ENCODE data around the gene ANKRD6. TPM values are rescaled to one million over a fixed set of nuclear protein-coding genes. Genes with fewer than 3 reads are reported as not detected.

The ANKRD6 gene
- total and polyA plus RNA-seq, 2 donors (not counting 3 experiments of a cell fraction or from before 2014, with no cell fraction given) = 3.4 to 9.6 TPM

GRCh38 chr6:89564752-89565427, 131.9 kb downstream of the ANKRD6 start:
- Histone ChIP-seq H3K36me3 (ENCODE audit: control insufficient read depth in 2 of 2, extremely low read depth in 1 of 2, insufficient read depth in 2 of 2, low read length in 2 of 2) (no peaks in the 10 kb centered on the region), H3K79me2 (ENCODE audit: control insufficient read depth, insufficient read depth, low read length) (no peaks in the 10 kb centered on the region), H3K27ac (ENCODE audit: insufficient read depth, low read depth, low read length) (no peak overlapping the region), H3K9ac (replicated peaks; ENCODE audit: extremely low read depth, insufficient read depth, low read length) (no peak overlapping the region), H3K4me2 (ENCODE audit: insufficient read depth, low read length) (no peak overlapping the region), H3K9me1 (replicated peaks; ENCODE audit: control insufficient read depth, extremely low read depth, insufficient read depth, low read length) (no peaks in the 10 kb centered on the region), H2AFZ (ENCODE audit: low read depth, low read length) (no peak overlapping the region), H3K4me1 (ENCODE audit: control insufficient read depth, extremely low read depth, insufficient read depth, low read length) (no peaks in the 10 kb centered on the region), H3K9me3 (replicated peaks; ENCODE audit: control insufficient read depth, insufficient read depth, low read length) (no peaks in the 10 kb centered on the region), H3K27me3 (ENCODE audit: control insufficient read depth in 2 of 2, insufficient read depth in 2 of 2, low read length in 2 of 2) (peaks cover 0 to 1% of the 10 kb centered on the region in 2 experiments), H3K4me3 (replicated peaks in 1 of 3; ENCODE audit: insufficient read depth in 1 of 3, low read depth in 1 of 3, low read length in 3 of 3) (no peak overlapping the region), H4K20me1 (replicated peaks; ENCODE audit: control insufficient read depth, extremely low read depth, insufficient read depth, low read length) (no peaks in the 10 kb centered on the region)
- no peak for TF ChIP-seq MYC (IDR thresholded peaks at IDR 0.05; ENCODE audit: low read depth, low read length)
- TF ChIP-seq MAX (IDR thresholded peaks at IDR 0.05; ENCODE audit: insufficient read depth, insufficient read length) = no peak
- no peak for TF ChIP-seq POLR2AphosphoS5 (IDR thresholded peaks at IDR 0.05; ENCODE audit: insufficient read depth, low read depth, low read length)
- TF ChIP-seq FOS (IDR thresholded peaks at IDR 0.05; ENCODE audit: borderline replicate concordance, insufficient read depth, low read length) = no peak
- no peak for TF ChIP-seq JUN (IDR thresholded peaks at IDR 0.05; ENCODE audit: borderline replicate concordance, insufficient read depth, insufficient read length, low read depth)
- TF ChIP-seq GATA2 (IDR thresholded peaks at IDR 0.05; ENCODE audit: insufficient read depth, insufficient read length, low read depth, low read length) = no peak
- TF ChIP-seq, protein P1, sequence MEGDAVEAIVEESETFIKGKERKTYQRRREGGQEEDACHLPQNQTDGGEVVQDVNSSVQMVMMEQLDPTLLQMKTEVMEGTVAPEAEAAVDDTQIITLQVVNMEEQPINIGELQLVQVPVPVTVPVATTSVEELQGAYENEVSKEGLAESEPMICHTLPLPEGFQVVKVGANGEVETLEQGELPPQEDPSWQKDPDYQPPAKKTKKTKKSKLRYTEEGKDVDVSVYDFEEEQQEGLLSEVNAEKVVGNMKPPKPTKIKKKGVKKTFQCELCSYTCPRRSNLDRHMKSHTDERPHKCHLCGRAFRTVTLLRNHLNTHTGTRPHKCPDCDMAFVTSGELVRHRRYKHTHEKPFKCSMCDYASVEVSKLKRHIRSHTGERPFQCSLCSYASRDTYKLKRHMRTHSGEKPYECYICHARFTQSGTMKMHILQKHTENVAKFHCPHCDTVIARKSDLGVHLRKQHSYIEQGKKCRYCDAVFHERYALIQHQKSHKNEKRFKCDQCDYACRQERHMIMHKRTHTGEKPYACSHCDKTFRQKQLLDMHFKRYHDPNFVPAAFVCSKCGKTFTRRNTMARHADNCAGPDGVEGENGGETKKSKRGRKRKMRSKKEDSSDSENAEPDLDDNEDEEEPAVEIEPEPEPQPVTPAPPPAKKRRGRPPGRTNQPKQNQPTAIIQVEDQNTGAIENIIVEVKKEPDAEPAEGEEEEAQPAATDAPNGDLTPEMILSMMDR (IDR thresholded peaks at IDR 0.05; ENCODE audit: extremely low read depth in 1 of 2, insufficient read depth in 1 of 2, low read depth in 1 of 2, low read length in 2 of 2) = no peak
- no peak for TF ChIP-seq EZH2 (IDR thresholded peaks at IDR 0.05; ENCODE audit: borderline replicate concordance, low read depth, low read length, severe bottlenecking)
- no peak for TF ChIP-seq POLR2A (IDR thresholded peaks at IDR 0.05; ENCODE audit: low read depth, low read length)
- BruUV-seq (replicated peaks) = no TSS peak
- ChIA-PET POLR2A (no interaction called here), CTCF (no interaction called here)
- no peak for DNase-seq (ENCODE audit: low read depth, low spot score)
- dilution Hi-C loops (cut with MboI; ENCODE audit: extremely low pct_ligation_motif_present, low sequenced_read_pairs) = loop anchor here (5.0 kb wide), 1 partner anchor 53 kb away; no protein-coding TSS in a partner anchor
- FAIRE-seq = no peak
- intact Hi-C loops (cut with micrococcal nuclease) = no loop called here
